ENCODE data around the gene ZER1. TPM values are rescaled to one million over a fixed set of nuclear protein-coding genes. Genes with fewer than 3 reads are reported as not detected.

ZER1 gene
- total RNA-seq, 2 donors from 2014 or later: 25.7 to 41.9 TPM

DNA sequence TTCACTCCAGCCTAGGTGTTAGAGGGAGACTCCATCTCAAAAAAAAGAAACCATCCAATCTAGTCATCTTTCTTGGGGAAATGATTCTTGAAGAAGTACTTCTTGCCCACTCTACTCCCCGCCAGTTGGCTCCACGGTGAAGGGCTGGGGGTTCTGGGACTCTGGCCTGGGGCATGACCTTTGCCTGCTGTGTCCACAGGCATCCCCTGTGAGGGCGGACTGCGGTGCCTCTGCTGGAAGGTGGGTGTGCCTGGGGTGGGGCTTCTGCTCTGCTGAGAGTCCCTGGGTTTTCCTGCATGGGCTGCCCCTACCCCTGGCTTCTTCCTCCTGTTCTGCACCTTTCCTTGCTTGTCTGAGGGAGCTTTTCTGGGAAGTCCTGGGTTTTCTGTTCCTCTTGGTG, 18.8 kb upstream of the ZER1 start:
- intact Hi-C loops (cut with DNase I): no loop called here
- Histone ChIP-seq H3K4me1 (peaks cover 37% of the 10 kb centered on the region), H3K9me3 (no peaks in the 10 kb centered on the region), H3K27me3 (no peaks in the 10 kb centered on the region), H3K4me3 (no peak overlapping the region), H3K27ac (no peak overlapping the region), H3K36me3 (replicated peaks in 1 of 2; ENCODE audit: insufficient read depth in 1 of 2, low read depth in 2 of 2) (peaks cover 0 to 10% of the 10 kb centered on the region in 2 donors)
- ATAC-seq: no peak
- TF ChIP-seq POLR2A (IDR thresholded peaks at IDR 0.05): no peak
- TF ChIP-seq, protein P1, sequence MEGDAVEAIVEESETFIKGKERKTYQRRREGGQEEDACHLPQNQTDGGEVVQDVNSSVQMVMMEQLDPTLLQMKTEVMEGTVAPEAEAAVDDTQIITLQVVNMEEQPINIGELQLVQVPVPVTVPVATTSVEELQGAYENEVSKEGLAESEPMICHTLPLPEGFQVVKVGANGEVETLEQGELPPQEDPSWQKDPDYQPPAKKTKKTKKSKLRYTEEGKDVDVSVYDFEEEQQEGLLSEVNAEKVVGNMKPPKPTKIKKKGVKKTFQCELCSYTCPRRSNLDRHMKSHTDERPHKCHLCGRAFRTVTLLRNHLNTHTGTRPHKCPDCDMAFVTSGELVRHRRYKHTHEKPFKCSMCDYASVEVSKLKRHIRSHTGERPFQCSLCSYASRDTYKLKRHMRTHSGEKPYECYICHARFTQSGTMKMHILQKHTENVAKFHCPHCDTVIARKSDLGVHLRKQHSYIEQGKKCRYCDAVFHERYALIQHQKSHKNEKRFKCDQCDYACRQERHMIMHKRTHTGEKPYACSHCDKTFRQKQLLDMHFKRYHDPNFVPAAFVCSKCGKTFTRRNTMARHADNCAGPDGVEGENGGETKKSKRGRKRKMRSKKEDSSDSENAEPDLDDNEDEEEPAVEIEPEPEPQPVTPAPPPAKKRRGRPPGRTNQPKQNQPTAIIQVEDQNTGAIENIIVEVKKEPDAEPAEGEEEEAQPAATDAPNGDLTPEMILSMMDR (IDR thresholded peaks at IDR 0.05): no peak
- 90 to 96% methylated on average over 4 of the region's 4 CpGs for WGBS, 2 donors
- no peak for DNase-seq

DNA sequence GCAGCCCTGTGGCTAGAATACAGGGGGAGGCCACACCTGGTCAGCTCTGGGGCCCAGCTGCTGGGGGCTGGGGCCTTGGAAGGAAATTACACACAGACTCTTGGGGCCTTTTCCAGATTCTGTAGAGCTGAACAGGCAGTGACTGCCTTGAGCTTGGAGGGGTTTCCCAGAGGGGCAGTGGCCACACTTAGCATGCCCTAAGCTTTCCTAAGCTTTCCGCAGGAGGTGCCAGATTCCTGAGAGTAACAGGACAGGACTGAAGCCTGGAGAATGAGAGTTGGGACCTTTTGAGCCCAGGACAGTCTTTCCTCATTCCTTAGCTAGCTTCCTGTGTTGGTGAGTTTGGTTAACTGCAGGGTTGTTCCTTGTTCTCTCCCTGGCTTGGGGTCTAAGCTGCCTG, 16.7 kb upstream of the ZER1 start:
- WGBS, 2 donors: 87% methylated on average over 1 of the region's 1 CpG; no CpG with 5 or more reads in 1 of the 2 donors
- Histone ChIP-seq H3K36me3 (replicated peaks in 1 of 2; ENCODE audit: insufficient read depth in 1 of 2, low read depth in 2 of 2) (peaks cover 0 to 10% of the 10 kb centered on the region in 2 donors), H3K9me3 (no peaks in the 10 kb centered on the region), H3K27me3 (no peaks in the 10 kb centered on the region), H3K4me3 (no peak overlapping the region), H3K4me1 (peaks cover 28% of the 10 kb centered on the region), H3K27ac (no peak overlapping the region)
- DNase-seq (no peak), ATAC-seq (no peak)
- TF ChIP-seq, protein P1 (IDR thresholded peaks at IDR 0.05): no peak
- no peak for TF ChIP-seq POLR2A (IDR thresholded peaks at IDR 0.05)
- intact Hi-C loops (cut with DNase I): no loop called here

DNA sequence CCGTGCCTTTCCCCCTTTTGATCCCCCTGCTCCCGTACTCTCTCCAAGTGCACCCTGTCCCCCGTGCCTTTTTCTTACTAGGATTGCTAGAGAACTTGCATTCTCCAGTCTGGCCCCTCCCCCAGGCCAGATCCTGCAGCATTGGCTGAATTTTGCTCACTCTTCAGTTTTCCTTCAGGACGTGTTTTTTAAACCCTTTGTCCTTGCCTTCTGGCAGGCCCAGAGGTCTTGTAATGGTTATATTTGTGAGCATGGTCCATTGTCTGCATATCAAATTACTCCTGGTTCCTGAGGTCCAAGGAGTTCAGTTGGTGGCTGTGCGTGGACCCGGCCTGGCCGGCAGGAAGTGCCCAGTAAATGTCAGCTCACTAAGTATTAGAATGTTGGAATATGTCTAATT, 15.9 kb upstream of the ZER1 start:
- H3K36me3 ChIP-seq (replicated peaks in 1 of 2; ENCODE audit: insufficient read depth in 1 of 2, low read depth in 2 of 2): peaks cover 0 to 9% of the 10 kb centered on the region in 2 donors
- peaks cover 20% of the 10 kb centered on the region for H3K4me1 ChIP-seq
- WGBS, 2 donors: 0% methylated on average over 7 of the region's 7 CpGs
- peak overlapping the region; percentile 67 to 85 (median 82) for H3K27ac ChIP-seq
- peak in 2 of 4 donors; percentile 17 to 35 for DNase-seq
- no peak for ATAC-seq
- TF ChIP-seq, protein P1 (IDR thresholded peaks at IDR 0.05): no peak
- no peak for TF ChIP-seq POLR2A (IDR thresholded peaks at IDR 0.05)
- intact Hi-C loops (cut with DNase I): no loop called here
- peak overlapping the region; percentile 52 to 71 for H3K4me3 ChIP-seq
- H3K9me3 ChIP-seq: no peaks in the 10 kb centered on the region
- no peaks in the 10 kb centered on the region for H3K27me3 ChIP-seq

DNA sequence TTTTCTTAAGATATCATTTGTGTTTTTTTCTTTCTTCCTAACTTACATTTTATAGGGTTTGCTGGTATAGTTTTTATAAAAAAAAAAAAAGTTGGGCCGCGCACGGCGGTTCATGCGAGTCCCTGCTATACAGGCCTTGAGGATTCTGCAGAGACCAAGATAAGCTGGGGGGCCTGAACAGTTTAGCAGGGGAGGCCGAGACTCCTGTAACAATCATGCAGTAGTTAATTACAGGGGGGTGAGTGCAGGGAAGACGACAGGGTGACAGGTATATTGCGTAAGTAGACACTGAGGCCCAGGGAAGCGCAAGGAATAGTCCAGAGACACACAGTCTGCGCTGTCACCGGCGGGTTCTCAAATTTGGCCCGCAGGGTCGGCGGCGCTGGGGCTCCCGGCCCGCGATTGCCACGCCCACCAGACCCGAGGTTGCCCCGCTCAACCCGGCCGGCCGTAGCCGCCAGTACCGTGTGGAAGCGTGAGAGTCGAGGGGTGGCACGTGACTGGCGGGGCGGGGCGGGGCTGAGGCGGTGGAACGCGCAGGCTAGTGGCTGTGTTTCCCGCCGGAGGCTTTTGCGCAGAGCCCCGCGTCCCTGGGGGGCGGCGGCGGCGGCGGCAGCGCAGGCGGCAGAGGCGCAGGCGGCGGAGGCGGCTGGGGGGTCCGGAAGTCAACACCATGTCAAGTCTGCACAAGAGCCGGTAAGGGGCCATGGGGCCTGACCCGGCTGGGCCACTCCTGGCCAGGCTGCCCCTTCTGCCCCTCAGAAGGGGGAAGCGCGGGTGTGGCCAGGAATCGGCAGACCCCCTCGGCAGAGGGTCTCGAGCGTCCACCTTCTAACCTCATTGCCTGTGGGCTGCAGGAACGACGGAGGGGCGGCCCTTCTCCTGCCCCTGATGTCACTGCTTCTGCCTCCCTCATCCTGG, 15.2 kb upstream of the ZER1 start, which contains the start of gene TBC1D13:
TBC1D13 (plus strand) TSS at position 573 of the 921 bp plus-strand sequence; CDS start at position 674, 101 bp downstream.
- no peaks in the 10 kb centered on the region for H3K27me3 ChIP-seq
- ATAC-seq: peak; percentile 98
- DNase-seq: peak; percentile 86 to 93 (median 92)
- intact Hi-C loops (cut with DNase I): no loop called here
- H3K27ac ChIP-seq: peak within 1 kb of the TSS; percentile 67 to 85 (median 82)
- peak within 1 kb of the TSS; percentile 52 to 71 for H3K4me3 ChIP-seq
- 7 to 23% methylated on average over 19 to 61 of the region's 64 CpGs for WGBS, 2 donors
- peaks cover 0 to 4% of the 10 kb centered on the region in 2 donors for H3K36me3 ChIP-seq (replicated peaks in 1 of 2; ENCODE audit: insufficient read depth in 1 of 2, low read depth in 2 of 2)
- TF ChIP-seq, protein P1 (IDR thresholded peaks at IDR 0.05): peak in 1 of 7 experiments; percentile 15
- TF ChIP-seq POLR2A (IDR thresholded peaks at IDR 0.05): peak; percentile 46 to 72 (median 70)
- no peaks in the 10 kb centered on the region for H3K9me3 ChIP-seq
- H3K4me1 ChIP-seq: peaks cover 13% of the 10 kb centered on the region

All from body of pancreas (tissue), 4 donors.